Natural killer cell (primary cell): ENCODE measurements around the gene APOL2. TPM values are rescaled to one million over a fixed set of nuclear protein-coding genes. Genes with fewer than 3 reads are reported as not detected.

Experiments used
- ATAC-seq, 3 donors: fragments of 150-1000 bp in 2 of 3; fragments of 200-7000 bp in 1 of 3; cut with Tn5 transposase; 1 replicate in 1 of 3; 2 replicates in 2 of 3; pipeline ENCODE4 v1.10.0; 2021; ENCODE audit warnings: mild to moderate bottlenecking in 2 of 3, moderate library complexity in 2 of 3
- DNase-seq, 2 donors: peaks; one replicate each; pipeline versions ENCODE4 v3.0.0 to v3.0.0-alpha.2; 2013 to 2021; ENCODE audit warnings: mixed read lengths in 1 of 2
- H3K27ac ChIP-seq: one replicate; pipeline ENCODE4 v1.5.1; 2013; ENCODE audit warnings: mild to moderate bottlenecking, low read length
- H3K27me3 ChIP-seq: one replicate; pipeline ENCODE4 v1.6.1; 2013; ENCODE audit warnings: low read length; ENCODE audit not compliant: control insufficient read depth, insufficient read depth
- H3K36me3 ChIP-seq: one replicate; pipeline ENCODE4 v1.6.1; 2013; ENCODE audit warnings: low read length; ENCODE audit not compliant: control insufficient read depth, insufficient read depth
- H3K4me1 ChIP-seq: one replicate; pipeline ENCODE4 v1.6.1; 2013; ENCODE audit warnings: low read length; ENCODE audit not compliant: control insufficient read depth, insufficient read depth
- H3K4me3 ChIP-seq: one replicate; pipeline ENCODE4 v1.5.1; 2013; ENCODE audit warnings: low read length
- H3K9me3 ChIP-seq: one replicate; pipeline ENCODE4 v1.6.1; 2013; ENCODE audit warnings: low read length; ENCODE audit not compliant: control insufficient read depth, insufficient read depth
- H3K27ac Mint-ChIP-seq, 2 donors: one replicate each; pipeline ENCODE4 v1.8.0; 2022; ENCODE audit warnings: mild to moderate bottlenecking in 2 of 2, mixed read lengths in 2 of 2, moderate library complexity in 1 of 2
- H3K27me3 Mint-ChIP-seq, 2 donors: one replicate each; pipeline ENCODE4 v1.8.0; 2022; ENCODE audit warnings: low read depth in 2 of 2, mixed read lengths in 2 of 2
- H3K36me3 Mint-ChIP-seq: one replicate; pipeline ENCODE4 v1.8.0; 2022; ENCODE audit warnings: mixed read lengths
- H3K4me1 Mint-ChIP-seq, 2 donors: one replicate each; pipeline ENCODE4 v1.8.0; 2022; ENCODE audit warnings: mixed read lengths in 2 of 2
- H3K4me3 Mint-ChIP-seq: one replicate; pipeline ENCODE4 v1.8.0; 2022; ENCODE audit warnings: mild to moderate bottlenecking, moderate library complexity, mixed read lengths
- H3K9me3 Mint-ChIP-seq, 2 donors: one replicate each; pipeline ENCODE4 v1.8.0; 2022; ENCODE audit warnings: mixed read lengths in 2 of 2
- WGBS: methylation state at CpG from one replicate; pipeline ENCODE4 v1.1.7; 2013; ENCODE audit warnings: missing lambda C conversion rate; ENCODE audit not compliant: insufficient coverage; 5-methylcytosine and 5-hydroxymethylcytosine counted together
- intact Hi-C: fragments of 100-400 bp; cut with micrococcal nuclease; formaldehyde crosslinking; loops from one replicate; pipeline ENCODE4 v1.14.2; 2022
- total RNA-seq, 4 donors: library from RNA; stranded (reverse); fragments of 120-200 nt in 1 of 4; gene quantifications; one replicate each; pipeline versions ENCODE4 v1.2.3 to v1.2.4, GENCODE V29; 2013 to 2022
- TF ChIP-seq, protein P1 (sequence below): fragments of 200-600 bp; IDR thresholded peaks from one replicate; pipeline ENCODE4 v1.8.0; 2022; ENCODE audit warnings: antibody characterized with exemption

APOL2 gene
- total RNA-seq, 3 donors from 2014 or later (not counting 1 experiment from before 2014, with no cell fraction given): 51.7 to 112 (median 67.2) TPM

GRCh38 chr22:36286096-36286957 lies 47.0 kb upstream of the APOL2 start:
- DNase-seq (peak; percentile 68 to 84), ATAC-seq (peak; percentile 77 to 95 (median 86))
- H3K9me3 Mint-ChIP-seq: no peaks in the 10 kb centered on the region
- WGBS: 83% methylated on average over 28 of the region's 28 CpGs
- intact Hi-C loops: no loop called here
- Histone ChIP-seq H3K4me3 (no peak overlapping the region), H3K36me3 (peaks cover 82% of the 10 kb centered on the region), H3K27ac (peak overlapping the region; percentile 9), H3K4me1 (peaks cover 47% of the 10 kb centered on the region), H3K27me3 (no peaks in the 10 kb centered on the region), H3K9me3 (no peaks in the 10 kb centered on the region)
- H3K27ac Mint-ChIP-seq: peak overlapping the region; percentile 75 to 80
- H3K4me1 Mint-ChIP-seq: peaks cover 31 to 33% of the 10 kb centered on the region in 2 donors
- H3K27me3 Mint-ChIP-seq: no peaks in the 10 kb centered on the region
- TF ChIP-seq, protein P1, sequence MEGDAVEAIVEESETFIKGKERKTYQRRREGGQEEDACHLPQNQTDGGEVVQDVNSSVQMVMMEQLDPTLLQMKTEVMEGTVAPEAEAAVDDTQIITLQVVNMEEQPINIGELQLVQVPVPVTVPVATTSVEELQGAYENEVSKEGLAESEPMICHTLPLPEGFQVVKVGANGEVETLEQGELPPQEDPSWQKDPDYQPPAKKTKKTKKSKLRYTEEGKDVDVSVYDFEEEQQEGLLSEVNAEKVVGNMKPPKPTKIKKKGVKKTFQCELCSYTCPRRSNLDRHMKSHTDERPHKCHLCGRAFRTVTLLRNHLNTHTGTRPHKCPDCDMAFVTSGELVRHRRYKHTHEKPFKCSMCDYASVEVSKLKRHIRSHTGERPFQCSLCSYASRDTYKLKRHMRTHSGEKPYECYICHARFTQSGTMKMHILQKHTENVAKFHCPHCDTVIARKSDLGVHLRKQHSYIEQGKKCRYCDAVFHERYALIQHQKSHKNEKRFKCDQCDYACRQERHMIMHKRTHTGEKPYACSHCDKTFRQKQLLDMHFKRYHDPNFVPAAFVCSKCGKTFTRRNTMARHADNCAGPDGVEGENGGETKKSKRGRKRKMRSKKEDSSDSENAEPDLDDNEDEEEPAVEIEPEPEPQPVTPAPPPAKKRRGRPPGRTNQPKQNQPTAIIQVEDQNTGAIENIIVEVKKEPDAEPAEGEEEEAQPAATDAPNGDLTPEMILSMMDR: peak; percentile 91
- peak overlapping the region; percentile 71 for H3K4me3 Mint-ChIP-seq
- H3K36me3 Mint-ChIP-seq: peaks cover 19% of the 10 kb centered on the region

DNA sequence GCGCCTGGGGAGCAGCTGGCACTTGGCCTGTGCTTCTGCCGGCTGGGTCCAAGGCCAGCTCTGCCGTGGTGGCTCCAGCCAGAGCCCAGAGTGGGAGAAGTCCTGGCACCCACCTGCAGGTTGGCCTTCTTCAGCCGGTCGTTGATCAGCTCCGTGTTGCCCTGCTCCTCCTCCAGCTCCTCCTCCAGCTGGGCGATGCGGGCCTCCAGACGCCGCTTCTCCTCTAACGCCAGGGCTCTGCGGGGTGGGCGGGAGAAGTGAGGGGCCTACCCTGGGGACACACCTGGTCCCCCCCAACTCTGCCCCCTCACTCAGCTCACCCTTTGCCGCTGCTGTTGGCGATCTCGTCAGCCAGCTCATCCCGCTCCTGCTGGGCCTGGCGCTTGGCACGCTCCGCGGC lies 46.2 kb upstream of the APOL2 start:
- Histone ChIP-seq H3K9me3 (no peaks in the 10 kb centered on the region), H3K4me1 (peaks cover 46% of the 10 kb centered on the region), H3K36me3 (peaks cover 87% of the 10 kb centered on the region), H3K27me3 (no peaks in the 10 kb centered on the region), H3K4me3 (no peak overlapping the region), H3K27ac (no peak overlapping the region)
- no peak overlapping the region for H3K4me3 Mint-ChIP-seq
- TF ChIP-seq, protein P1: no peak
- DNase-seq: no peak
- WGBS: 86% methylated on average over 21 of the region's 21 CpGs
- intact Hi-C loops: no loop called here
- peaks cover 22% of the 10 kb centered on the region for H3K36me3 Mint-ChIP-seq
- H3K27ac Mint-ChIP-seq: peak overlapping the region in 1 of 2 donors; percentile 58
- peaks cover 31 to 33% of the 10 kb centered on the region in 2 donors for H3K4me1 Mint-ChIP-seq
- no peaks in the 10 kb centered on the region for H3K27me3 Mint-ChIP-seq
- no peak for ATAC-seq
- no peaks in the 10 kb centered on the region for H3K9me3 Mint-ChIP-seq

GRCh38 chr22:36285017-36285416 lies 45.7 kb upstream of the APOL2 start:
- intact Hi-C loops: no loop called here
- Histone ChIP-seq H3K4me3 (no peak overlapping the region), H3K9me3 (no peaks in the 10 kb centered on the region), H3K4me1 (peaks cover 41% of the 10 kb centered on the region), H3K36me3 (peaks cover 89% of the 10 kb centered on the region), H3K27ac (no peak overlapping the region), H3K27me3 (no peaks in the 10 kb centered on the region)
- Mint-ChIP-seq H3K4me3 (no peak overlapping the region), H3K27ac (peak overlapping the region in 1 of 2 donors; percentile 58), H3K36me3 (peaks cover 21% of the 10 kb centered on the region), H3K27me3 (no peaks in the 10 kb centered on the region), H3K4me1 (peaks cover 29 to 32% of the 10 kb centered on the region in 2 donors), H3K9me3 (no peaks in the 10 kb centered on the region)
- ATAC-seq (no peak), DNase-seq (no peak)
- TF ChIP-seq, protein P1: no peak
- WGBS: 94% methylated on average over 12 of the region's 12 CpGs
